GM12801 (cell line): ENCODE measurements around the gene ATP4B.

Source experiments
- TF ChIP-seq, protein P1 (sequence below): IDR thresholded peaks from one replicate; pipeline ENCODE4 v1.5.1; 2011; ENCODE audit warnings: control low read depth; ENCODE audit not compliant: insufficient read length; ENCODE audit errors: extremely low read depth

ATP4B gene

DNA sequence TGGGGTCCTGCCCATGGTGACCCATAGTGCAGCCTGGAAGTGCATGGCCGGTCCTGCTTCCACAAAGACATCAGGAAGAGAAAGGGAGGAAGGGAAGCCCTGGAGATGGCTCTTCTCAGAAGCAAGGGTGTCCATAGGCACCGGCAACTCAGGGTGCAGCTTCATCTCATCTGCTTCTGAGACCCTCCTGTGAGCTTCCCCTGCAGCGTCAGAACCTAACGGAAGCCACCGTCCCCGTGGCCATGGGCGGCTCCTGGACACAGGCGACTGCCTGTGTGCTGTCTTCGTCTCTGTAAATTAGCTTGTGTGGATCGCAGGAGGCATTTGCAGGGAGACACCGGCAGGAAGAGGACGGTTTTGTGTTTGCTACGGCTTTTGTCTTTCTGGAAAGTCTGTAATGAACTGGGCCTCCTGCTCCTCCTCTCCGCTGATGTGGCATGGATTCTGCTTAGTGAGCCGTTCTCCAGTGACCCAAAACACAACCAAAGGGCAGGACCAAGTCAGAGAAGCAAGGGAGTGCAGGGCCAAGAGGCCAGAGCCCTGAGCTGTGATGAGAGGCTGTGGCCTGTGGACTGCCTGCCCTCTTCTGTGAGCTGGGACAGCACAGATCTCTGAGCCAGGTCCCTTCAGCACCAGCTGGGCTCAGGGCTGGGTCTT is 2.5 kb downstream of the ATP4B start:
- TF ChIP-seq, protein P1, sequence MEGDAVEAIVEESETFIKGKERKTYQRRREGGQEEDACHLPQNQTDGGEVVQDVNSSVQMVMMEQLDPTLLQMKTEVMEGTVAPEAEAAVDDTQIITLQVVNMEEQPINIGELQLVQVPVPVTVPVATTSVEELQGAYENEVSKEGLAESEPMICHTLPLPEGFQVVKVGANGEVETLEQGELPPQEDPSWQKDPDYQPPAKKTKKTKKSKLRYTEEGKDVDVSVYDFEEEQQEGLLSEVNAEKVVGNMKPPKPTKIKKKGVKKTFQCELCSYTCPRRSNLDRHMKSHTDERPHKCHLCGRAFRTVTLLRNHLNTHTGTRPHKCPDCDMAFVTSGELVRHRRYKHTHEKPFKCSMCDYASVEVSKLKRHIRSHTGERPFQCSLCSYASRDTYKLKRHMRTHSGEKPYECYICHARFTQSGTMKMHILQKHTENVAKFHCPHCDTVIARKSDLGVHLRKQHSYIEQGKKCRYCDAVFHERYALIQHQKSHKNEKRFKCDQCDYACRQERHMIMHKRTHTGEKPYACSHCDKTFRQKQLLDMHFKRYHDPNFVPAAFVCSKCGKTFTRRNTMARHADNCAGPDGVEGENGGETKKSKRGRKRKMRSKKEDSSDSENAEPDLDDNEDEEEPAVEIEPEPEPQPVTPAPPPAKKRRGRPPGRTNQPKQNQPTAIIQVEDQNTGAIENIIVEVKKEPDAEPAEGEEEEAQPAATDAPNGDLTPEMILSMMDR: no peak

DNA sequence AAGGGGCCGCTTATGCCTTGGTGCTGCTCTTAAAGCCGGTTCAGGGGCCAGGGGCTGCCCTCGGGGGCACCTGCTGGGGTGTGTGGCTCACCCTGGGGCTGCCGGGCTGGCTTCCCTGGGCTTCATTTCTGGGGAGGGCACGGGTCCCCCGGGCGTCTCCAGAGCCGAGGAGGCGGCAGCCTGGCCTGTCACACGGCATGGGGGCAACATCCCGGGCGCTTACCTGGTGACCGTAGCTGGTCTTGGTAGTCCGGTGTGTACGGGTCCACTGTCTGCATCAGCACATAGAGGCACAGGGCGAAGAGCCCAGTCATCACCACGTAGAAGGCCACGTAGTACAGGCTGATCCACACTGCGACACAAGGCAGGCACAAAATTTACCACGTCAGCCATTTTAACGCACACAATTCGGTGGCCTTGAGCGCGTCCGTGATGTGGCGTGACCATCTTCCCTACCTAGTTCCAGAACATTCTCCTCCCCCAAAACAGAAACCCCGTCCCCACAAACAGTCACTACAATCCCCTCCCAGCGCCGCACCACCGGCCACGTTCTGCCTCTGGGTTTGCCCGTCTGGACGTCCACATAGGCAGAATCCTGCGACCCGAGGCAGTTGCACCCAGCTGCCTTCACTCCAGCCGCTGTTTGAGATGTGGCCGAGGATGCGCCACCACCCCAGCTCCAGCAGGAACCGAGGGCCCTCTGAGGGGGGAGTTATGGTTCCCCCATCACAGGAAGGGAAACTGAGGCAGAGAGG is 3.2 kb downstream of the ATP4B start:
- TF ChIP-seq, protein P1: no peak

DNA sequence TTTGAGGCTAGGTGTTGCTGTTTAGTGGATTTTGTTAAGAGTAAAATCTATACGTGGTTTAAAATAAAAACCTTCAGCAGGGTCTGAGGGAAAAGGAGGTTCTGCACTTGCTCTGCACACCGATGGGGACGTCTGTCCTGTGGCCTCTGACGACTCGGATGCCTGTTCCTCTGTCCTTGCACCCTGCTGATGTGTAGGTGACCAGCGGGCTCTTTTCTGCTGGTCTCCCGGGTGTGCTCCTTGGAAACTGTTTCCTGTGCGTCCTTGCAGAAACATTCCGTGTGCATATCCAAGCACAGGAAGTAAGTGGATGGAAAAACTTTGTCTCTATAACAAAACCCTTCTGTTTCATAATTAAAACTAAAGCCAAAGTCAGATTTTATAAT is 3.8 kb downstream of the ATP4B start:
- TF ChIP-seq, protein P1: no peak

DNA sequence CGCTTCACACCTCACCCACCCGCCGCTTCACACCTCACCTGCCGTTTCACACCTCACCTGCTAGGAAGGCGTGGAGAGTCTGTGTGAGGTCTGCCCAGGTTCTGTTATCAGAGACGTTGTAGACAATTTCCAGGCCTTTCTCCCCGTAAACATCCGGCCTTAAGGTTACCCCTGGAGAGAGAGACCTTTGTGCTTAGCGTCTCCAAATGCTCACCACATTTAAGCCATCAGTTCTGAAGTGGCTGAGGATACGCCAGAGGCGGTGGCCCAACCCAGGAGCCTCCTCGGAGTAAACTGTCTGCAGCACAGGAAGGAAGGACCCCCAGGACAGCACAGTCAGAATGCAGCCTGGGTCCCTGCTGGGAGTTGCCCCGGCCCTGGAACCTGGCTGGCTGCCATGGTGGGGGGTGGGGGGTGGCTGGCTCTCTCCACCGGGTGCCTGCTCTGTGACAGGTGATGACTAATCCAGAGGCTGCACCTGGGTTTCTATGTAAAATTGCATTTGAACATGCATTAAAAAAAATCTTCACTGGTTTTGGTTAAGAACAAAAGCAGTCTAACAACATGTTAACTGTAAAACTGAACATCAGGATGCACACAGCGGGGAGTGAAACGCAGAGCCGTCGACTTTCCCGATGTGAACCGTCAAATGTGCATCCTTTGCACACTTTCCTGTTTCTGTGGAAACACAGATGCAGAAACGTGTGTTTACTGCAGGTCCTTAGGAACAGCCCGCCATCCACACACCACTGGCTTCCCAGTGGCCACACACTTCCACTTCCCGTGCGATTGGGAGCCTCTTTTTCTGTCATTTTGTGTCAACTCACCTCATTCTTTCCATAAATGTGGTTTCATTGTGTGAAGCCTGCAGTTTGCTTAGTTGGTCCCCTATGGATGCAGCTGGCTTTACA is 4.5 kb downstream of the ATP4B start:
- TF ChIP-seq, protein P1: no peak

DNA sequence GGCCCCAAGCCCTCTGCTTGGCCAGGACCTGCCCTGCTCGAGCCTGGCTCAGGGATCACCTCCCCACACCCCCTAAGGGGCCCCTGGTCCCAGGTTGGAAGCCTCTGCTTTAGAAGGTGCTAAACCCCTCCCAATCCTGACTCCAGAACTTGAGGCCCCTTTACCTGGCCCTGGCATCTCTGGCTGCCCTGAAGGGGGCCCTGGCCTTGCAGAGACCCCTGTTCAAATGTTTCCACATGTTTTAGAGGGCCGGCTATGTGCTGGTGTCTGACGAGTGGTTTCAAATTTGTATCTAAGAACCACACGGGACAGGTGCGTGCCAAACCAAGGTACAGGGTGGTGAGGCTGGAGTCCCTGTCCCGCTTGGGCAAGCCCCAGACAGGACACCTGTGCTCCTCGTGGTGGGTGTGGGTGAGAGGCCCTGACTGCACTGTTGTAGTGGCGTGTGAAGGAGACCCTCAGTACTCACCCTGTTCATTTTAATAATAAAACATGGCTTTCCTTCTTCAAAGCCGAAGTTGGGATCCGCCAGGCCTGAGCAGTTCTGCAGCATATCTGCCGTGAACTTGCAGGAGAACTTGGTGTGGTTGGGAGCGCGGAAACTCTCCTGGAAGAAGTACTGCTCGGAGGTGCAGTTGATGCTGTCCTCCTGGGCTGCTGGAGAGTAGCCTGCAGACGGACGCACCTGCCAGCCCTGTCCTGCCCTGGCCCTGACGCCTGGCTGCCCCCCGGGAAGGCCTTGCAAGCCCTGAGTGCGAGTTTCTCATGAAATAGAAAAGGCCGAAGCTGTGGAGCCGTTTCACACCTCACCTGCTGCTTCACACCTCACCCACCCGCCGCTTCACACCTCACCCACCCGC is 5.4 kb downstream of the ATP4B start:
- TF ChIP-seq, protein P1: no peak

DNA sequence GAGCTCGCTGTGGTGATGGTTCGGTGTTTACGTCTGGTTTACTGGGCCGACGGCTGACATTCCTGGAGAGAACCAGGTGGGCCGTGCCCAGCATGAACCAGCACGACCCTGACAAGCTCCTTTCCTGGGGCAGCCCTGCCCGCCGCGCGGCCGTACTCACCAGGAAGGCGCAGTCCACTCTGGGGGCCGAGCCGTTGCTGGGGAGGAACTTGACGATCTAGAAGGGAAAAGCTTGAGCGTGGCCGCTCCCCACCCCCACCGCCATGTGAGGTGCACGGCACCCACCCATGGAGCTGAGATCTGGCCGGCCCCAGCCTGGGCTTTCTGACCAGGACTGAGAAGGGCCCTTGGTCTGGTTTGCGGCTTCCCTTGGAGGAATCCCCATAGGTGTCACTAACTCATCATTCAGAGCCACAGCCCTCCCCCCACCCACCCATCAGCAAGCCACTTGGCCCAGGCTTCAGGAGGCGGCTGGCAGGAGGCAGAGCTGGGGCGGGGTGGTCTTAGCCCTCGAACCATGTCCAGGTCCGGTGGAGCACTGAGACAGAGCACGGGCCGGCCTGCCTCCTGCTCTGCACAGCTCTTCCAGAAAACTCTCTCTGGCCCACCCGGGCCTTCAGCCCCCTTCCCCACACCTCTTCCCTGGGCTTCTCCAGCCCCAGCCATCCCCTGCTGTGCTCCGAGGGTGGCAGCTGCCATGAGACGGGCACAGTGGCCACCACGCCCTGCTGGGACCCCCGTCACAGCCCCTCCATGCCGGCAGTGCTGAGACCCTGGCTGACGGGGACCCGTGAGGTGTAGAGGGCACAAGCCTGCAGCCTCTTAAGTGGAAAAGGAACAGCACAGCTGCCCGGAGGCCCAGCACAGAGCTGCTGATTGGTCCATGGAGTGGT is 6.2 kb downstream of the ATP4B start:
- TF ChIP-seq, protein P1: no peak
